ENCODE results near the gene DENND1A.
"Not testable (repeated sequence)": the region's sequence is repeated elsewhere in the genome, so short reads cannot be mapped to it uniquely, and the experiment has no call there.

Gene DENND1A

GRCh38 chr9:123929870-123930831 lies at the start of gene DENND1A:
Gene DENND1A, minus strand, starts transcription at chr9:123930126. Its CDS starts 221 bp downstream, at chr9:123929905.
- Histone ChIP-seq H3K9me3 (ENCODE audit: insufficient read depth, low read depth, low read length) (no peaks in the 10 kb centered on the region), H3K4me3 (ENCODE audit: low read length, poor library complexity, severe bottlenecking) (peak within 1 kb of the TSS; percentile 85), H2AFZ (ENCODE audit: low read length) (peak within 1 kb of the TSS; percentile 89), H3K79me2 (ENCODE audit: insufficient read depth, low read length) (no peaks in the 10 kb centered on the region), H3K36me3 (ENCODE audit: insufficient read depth, low read length) (no peaks in the 10 kb centered on the region), H3K9me2 (replicated peaks; ENCODE audit: low read depth, low read length) (no peaks in the 10 kb centered on the region), H3K4me2 (ENCODE audit: low read depth, low read length, poor library complexity, severe bottlenecking) (peak within 1 kb of the TSS; percentile 95), H3F3A (ENCODE audit: low read depth) (no peaks in the 10 kb centered on the region), H3K9ac (ENCODE audit: low read depth, low read length, poor library complexity, severe bottlenecking) (peak within 1 kb of the TSS; percentile 73), H4K20me1 (ENCODE audit: insufficient read depth, low read length, poor library complexity, severe bottlenecking) (peaks cover 35% of the 10 kb centered on the region), H3K27me3 (ENCODE audit: insufficient read depth, low read length, poor library complexity, severe bottlenecking) (peaks cover 13% of the 10 kb centered on the region), H3K4me1 (ENCODE audit: insufficient read depth, low read length, poor library complexity, severe bottlenecking) (peaks cover 41% of the 10 kb centered on the region)
- TF ChIP-seq CTCF (conservative IDR thresholded peaks at IDR 0.05; ENCODE audit: low read length) (no peak), EZH2phosphoT487 (IDR thresholded peaks at IDR 0.05; ENCODE audit: borderline replicate concordance) (no peak)

GRCh38 chr9:123978981-123979380 lies 49.1 kb upstream of the DENND1A start:
- Histone ChIP-seq H3K79me2 (ENCODE audit: insufficient read depth, low read length) (no peaks in the 10 kb centered on the region), H3K9ac (ENCODE audit: low read depth, low read length, poor library complexity, severe bottlenecking) (no peak overlapping the region), H3F3A (ENCODE audit: low read depth) (no peaks in the 10 kb centered on the region), H3K36me3 (ENCODE audit: insufficient read depth, low read length) (no peaks in the 10 kb centered on the region), H3K4me2 (ENCODE audit: low read depth, low read length, poor library complexity, severe bottlenecking) (no peak overlapping the region), H3K4me1 (ENCODE audit: insufficient read depth, low read length, poor library complexity, severe bottlenecking) (no peaks in the 10 kb centered on the region), H4K20me1 (ENCODE audit: insufficient read depth, low read length, poor library complexity, severe bottlenecking) (no peaks in the 10 kb centered on the region), H3K4me3 (ENCODE audit: low read length, poor library complexity, severe bottlenecking) (no peak overlapping the region), H3K9me2 (replicated peaks; ENCODE audit: low read depth, low read length) (no peaks in the 10 kb centered on the region), H3K9me3 (ENCODE audit: insufficient read depth, low read depth, low read length) (no peaks in the 10 kb centered on the region), H3K27me3 (ENCODE audit: insufficient read depth, low read length, poor library complexity, severe bottlenecking) (no peaks in the 10 kb centered on the region), H2AFZ (ENCODE audit: low read length) (no peak overlapping the region)
- TF ChIP-seq EZH2phosphoT487 (IDR thresholded peaks at IDR 0.05; ENCODE audit: borderline replicate concordance): no peak
- no peak for TF ChIP-seq CTCF (conservative IDR thresholded peaks at IDR 0.05; ENCODE audit: low read length)

GRCh38 chr9:123976579-123976978 lies 46.7 kb upstream of the DENND1A start:
- H3K9me3 ChIP-seq (ENCODE audit: insufficient read depth, low read depth, low read length); H2AFZ ChIP-seq (ENCODE audit: low read length); H3K4me1 ChIP-seq (ENCODE audit: insufficient read depth, low read length, poor library complexity, severe bottlenecking); H3K79me2 ChIP-seq (ENCODE audit: insufficient read depth, low read length); H4K20me1 ChIP-seq (ENCODE audit: insufficient read depth, low read length, poor library complexity, severe bottlenecking); H3K9ac ChIP-seq (ENCODE audit: low read depth, low read length, poor library complexity, severe bottlenecking); H3K27me3 ChIP-seq (ENCODE audit: insufficient read depth, low read length, poor library complexity, severe bottlenecking); H3K4me3 ChIP-seq (ENCODE audit: low read length, poor library complexity, severe bottlenecking); H3F3A ChIP-seq (ENCODE audit: low read depth); H3K4me2 ChIP-seq (ENCODE audit: low read depth, low read length, poor library complexity, severe bottlenecking); H3K9me2 ChIP-seq (replicated peaks; ENCODE audit: low read depth, low read length); H3K36me3 ChIP-seq (ENCODE audit: insufficient read depth, low read length): not testable (repeated sequence)
